NCI-H2107 treated with DMSO at 0.1 percent for 48 hours (cell line): ENCODE measurements around the gene PPP6R1.
A peak's percentile ranks its signal among the peaks of the same experiment; 100 is the strongest.

Experiments
- DNase-seq: peaks from one replicate; lab custom pipeline; 2025; ENCODE audit not compliant: unreplicated experiment; lab: John Stamatoyannopoulos, UW

PPP6R1 gene, protein sequence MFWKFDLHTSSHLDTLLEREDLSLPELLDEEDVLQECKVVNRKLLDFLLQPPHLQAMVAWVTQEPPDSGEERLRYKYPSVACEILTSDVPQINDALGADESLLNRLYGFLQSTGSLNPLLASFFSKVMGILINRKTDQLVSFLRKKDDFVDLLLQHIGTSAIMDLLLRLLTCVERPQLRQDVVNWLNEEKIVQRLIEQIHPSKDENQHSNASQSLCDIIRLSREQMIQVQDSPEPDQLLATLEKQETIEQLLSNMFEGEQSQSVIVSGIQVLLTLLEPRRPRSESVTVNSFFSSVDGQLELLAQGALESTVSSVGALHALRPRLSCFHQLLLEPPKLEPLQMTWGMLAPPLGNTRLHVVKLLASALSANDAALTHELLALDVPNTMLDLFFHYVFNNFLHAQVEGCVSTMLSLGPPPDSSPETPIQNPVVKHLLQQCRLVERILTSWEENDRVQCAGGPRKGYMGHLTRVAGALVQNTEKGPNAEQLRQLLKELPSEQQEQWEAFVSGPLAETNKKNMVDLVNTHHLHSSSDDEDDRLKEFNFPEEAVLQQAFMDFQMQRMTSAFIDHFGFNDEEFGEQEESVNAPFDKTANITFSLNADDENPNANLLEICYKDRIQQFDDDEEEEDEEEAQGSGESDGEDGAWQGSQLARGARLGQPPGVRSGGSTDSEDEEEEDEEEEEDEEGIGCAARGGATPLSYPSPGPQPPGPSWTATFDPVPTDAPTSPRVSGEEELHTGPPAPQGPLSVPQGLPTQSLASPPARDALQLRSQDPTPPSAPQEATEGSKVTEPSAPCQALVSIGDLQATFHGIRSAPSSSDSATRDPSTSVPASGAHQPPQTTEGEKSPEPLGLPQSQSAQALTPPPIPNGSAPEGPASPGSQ

DNA sequence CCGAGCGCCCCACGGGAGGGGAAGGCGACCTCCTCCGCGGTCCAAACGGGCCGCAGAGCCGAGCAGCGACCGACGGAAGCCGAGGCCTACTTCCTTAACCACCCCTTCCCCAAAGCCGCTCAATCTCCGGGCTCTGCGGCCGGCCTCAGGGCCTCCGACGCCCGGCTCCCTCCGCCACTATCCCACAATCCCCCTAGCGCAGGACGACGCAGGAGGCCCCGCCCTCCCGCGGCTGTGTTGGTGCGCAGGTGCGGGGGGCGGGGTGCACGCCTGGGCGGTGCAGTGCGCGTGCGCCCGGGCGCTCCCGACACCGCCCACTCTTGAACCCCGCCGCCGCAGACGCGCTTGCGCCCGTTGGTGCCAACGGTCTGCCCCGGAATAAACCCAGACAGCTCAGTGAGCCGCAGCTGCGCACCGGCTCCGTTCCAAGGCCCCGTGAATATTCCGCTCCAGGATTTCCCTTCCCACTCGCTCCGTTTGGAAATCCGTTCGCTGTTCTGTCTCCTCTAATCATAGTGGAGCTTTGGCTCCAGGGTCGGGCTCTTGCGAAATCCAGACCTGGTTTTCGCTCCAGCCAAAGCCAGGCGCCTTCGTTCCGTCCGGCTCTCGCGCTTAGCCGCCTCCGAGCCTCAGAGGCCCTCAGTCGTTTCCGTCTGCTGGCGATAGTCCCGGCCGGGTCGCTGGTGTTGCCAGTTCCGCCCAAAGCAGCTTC lies at the start of gene PPP6R1:
Gene PPP6R1, minus strand, starts transcription at position 190 of the 712 bp plus-strand sequence. CDS start 11,914 bp downstream, outside the sequence.
- DNase-seq, result peak; percentile 98

DNA sequence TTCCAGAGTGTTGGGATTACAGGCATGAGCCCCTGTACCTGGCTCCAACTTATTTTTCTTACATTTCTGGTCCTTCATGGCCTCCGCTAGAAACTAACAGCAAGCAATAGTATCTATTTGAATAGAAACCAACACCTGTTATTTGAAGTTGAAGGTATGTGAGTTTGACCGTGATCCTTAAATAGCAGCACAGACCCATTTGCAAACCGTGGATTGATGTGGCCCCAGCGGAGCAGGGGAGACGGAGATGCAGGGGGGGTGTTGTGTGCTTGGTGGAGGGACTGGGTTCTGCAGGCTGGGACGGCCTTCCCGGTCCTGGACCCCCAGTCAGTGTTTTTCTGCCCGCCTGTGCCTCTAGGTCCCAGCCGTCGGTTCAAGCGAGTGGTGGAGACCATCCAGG lies 49.5 kb upstream of the PPP6R1 start:
- no peak for DNase-seq

DNA sequence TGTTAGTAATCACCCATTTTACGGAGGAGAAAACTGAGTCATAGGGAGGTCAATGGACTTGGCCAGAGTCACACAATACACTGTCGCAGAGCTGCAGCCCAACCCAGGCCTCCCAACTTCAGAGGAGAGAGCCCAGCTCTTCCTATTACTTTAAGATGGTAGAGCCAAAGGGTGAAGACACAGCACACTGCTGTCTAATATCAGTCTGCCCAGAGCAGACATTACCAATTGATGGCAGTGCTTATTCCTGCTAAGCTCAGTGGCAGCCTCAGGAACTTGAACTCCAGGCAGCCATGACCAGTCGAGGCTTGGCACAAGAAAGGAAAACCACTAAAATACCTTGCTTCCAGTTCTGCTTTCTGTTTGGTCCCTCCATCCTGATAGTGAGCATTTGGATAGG lies 47.9 kb upstream of the PPP6R1 start:
- DNase-seq, result no peak

DNA sequence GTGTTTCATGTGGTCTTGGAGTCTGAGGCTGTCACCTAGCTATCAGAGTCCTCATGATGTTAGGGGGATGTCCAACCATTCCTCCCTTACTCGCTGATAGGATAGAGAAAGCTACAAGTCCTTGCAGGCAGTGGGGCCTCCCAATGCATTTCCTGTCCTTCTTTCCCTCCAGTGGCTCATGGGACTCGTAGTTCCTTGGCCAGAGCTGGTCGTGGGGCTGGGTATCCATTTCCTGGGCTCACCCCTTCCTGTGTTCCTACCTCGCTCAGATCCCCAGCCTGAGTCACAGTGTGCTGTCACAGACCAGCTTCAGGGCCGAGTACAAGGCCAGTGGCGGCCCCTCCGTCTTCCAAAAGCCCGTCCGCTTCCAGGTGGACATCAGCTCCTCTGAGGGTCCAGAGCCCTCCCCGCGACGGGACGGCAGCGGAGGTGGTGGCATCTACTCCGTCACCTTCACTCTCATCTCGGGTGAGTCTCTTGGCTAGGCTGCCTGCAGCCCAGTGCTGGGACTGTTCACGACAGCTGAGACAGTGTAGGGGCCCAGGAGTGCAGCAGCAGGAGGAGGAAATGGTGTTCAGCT lies 47.3 kb upstream of the PPP6R1 start:
- no peak for DNase-seq

DNA sequence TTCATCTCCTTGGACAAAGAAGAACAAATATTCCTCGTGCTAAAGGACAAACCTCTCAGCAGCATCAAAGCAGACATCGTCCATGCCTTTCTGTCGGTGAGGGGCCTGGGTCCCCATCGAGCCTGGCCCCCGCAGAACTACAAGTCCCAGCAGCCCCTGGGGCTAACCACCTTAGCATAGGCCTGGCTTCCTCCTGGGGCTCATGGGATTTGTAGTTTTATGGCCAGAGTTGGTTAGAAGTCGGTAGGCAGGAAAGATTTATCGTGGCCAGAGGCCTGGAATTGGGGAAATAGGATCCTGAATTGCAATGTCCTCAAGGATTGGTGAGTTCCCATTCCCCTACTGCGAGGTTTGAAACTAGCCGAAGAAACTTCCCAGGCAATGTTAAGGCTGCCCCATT lies 46.7 kb upstream of the PPP6R1 start:
- DNase-seq, result no peak

DNA sequence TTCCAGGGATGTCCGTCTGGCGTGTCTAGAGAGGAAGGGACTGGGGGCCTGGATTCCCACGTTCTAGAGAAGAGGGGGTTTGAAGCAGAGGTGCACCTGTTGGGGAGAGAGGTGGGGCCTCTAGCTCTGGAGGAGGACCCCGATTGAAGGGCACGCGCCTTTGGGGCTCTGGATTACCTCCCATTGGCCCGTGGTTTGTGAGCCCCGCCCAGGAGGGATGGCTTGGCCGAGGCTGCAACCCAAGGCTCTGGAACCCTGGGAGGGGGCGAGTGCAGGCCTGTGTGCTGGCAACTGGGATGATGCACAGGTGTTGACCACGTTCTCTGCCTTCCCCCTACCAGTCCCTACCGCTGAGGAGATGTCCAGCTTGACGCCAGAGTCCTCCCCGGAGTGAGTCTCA lies 46.2 kb upstream of the PPP6R1 start:
- DNase-seq, result no peak

DNA sequence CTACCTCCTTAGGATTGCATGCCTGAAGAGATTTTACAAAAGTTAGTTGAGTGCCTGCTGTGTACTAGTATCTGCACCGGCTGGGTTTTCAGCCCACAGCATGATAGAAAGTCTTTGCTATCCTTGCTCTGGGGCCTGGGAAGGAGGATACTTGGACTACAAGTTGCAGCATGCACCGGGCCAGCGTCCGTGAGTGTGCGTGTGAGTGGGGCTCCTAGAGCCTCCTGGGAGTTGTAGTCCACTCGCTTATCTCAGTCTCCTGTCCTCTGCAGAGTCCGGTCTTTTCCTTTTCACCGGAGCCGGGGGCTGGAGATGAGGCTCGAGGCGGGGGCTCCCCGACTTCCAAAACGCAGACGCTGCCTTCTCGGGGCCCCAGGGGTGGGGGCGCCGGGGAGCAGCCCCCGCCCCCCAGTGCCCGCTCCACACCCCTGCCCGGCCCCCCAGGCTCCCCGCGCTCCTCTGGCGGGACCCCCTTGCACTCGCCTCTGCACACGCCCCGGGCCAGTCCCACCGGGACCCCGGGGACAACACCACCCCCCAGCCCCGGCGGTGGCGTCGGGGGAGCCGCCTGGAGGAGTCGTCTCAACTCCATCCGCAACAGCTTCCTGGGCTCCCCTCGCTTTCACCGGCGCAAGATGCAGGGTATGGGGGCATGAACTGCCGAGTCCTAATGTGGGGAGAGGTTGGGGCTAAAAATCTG lies 45.6 kb upstream of the PPP6R1 start:
- no peak for DNase-seq

DNA sequence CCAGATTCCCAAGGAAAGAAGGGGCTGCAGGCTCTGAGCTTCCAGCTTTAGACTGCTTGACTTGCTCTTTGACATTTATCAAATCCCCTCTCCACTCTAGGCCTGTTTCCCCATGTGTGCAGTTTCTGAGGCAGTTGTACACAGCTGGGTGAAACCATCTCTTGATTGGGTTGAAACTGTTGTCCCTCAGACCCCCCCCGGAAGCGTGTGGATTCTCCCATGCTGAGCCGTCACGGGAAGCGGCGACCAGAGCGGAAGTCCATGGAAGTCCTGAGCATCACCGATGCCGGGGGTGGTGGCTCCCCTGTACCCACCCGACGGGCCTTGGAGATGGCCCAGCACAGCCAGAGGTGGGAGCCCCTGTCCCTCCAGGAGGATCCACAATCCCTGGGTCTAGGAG lies 44.7 kb upstream of the PPP6R1 start:
- DNase-seq, result no peak

DNA sequence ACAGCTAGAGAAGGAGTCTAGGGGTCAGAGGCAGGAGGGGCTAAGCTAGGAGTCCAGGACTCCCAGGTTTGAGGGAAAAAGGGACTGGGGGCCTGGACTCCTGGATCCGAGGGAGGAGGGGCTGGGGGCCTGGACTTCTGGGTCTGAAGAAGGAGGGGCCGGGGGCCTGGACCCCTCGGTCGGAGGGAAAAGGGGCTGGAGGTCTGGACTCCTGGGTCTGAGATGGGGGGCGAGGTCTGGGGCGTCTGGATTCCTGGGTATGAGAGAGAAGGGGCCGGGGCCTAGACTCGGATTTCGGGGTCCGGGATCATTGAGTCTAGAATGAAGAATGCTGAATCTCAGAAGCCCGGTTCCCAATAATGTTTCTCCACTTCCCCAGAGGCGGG lies 43.5 kb upstream of the PPP6R1 start:
- DNase-seq, result no peak

DNA sequence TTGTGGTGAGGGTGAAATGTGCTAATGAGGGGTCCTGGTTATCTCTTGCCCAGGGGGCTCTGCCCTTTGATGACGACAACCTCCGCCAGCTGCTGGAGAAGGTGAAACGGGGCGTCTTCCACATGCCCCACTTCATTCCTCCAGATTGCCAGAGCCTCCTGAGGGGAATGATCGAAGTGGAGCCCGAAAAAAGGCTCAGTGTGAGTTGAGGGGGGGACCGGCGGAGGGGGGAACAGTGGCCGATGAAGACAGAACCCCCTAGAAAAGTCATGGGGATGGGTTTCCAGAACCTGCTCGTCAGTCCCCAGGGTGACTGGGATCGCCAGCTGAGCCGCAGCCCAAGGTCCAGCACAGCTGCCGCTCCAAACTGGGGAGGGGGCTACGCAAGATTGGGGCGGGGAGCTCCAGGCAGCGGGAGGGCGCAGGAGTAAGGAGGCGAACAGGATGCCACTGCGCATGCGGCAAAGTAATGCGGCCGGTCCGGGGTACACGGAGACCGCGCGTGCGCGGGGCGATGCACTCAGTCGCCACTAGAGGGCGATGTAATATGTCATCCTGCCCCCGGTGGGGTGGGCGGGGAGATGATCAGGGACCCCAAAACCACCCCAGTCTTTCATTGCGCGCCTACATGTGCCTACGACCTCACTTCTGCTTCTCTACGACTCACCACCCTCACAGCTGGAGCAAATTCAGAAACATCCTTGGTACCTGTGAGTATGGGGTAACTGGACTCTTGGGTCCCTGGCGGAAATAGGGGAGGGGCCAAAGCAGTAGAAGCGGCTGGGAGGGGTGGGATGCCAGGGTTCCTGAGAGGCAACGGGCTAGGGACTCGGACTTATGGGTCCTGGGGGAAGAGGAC lies 42.9 kb upstream of the PPP6R1 start:
- peak; percentile 15 for DNase-seq

DNA sequence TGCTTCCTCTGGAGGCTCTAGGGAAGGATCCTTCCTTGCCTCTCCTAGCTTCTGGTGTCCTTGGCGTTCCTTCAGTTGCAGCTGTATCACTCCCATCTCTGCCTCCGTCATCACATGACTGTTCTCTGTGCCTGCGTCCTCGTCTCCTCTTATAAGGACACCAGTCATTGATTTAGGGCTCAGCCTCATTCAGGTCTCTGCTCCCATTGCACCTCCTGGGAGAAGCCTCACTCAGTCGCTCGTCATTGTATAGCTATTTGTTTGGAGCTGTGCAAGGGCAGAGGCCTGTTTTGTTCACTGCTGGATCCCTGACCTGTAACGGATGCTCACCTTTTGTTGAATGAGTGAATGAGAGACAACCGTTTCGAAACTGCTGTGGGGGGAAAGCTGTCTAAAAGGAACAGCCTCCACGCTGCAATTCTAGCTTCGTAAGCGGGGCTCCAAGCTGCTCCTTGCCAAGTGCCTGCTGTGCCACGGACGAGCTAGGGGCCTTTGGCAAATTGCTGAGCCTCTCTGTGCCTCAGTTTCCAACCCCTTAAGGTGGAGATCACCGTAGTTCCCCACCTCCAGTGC lies 42.2 kb upstream of the PPP6R1 start:
- no peak for DNase-seq

DNA sequence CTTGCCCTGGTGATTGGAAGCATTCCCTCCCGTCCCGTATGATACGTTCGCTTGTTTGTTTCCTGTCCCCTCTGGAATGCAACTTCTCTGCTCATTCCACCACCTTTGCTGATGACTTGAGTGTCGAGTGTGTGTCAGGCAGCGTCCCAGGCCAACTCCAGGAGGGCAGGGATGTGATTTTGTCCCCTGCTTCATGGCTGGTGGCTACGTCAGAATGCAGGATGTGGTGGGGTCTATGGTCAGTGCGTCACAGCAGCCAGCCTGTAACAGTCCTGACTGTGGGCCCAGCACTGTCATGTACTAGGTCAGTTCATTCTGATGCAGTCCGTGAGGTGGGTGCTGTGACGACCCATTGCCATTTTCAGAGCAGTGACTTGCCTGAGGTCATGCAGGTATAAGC lies 41.2 kb upstream of the PPP6R1 start:
- no peak for DNase-seq

DNA sequence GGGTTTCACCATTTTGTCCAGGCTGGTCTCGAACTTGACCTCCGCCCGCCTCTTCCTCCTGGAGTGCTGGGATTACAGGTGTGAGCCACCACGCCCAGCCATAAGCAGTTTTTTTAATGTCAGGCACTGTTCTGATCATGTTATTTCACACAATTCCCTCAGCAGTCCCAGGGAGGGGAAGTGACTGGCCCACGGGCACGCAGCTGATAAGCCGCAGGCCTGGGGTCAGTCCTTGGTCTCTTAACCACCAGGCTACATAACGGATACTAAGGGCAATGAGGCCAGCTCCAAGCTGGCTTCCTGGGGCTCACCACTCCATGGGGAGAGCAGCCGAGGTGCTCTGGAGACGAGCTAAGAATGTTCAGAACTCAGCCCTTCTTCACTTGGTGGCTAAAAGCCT lies 38.5 kb upstream of the PPP6R1 start:
- DNase-seq, result no peak

DNA sequence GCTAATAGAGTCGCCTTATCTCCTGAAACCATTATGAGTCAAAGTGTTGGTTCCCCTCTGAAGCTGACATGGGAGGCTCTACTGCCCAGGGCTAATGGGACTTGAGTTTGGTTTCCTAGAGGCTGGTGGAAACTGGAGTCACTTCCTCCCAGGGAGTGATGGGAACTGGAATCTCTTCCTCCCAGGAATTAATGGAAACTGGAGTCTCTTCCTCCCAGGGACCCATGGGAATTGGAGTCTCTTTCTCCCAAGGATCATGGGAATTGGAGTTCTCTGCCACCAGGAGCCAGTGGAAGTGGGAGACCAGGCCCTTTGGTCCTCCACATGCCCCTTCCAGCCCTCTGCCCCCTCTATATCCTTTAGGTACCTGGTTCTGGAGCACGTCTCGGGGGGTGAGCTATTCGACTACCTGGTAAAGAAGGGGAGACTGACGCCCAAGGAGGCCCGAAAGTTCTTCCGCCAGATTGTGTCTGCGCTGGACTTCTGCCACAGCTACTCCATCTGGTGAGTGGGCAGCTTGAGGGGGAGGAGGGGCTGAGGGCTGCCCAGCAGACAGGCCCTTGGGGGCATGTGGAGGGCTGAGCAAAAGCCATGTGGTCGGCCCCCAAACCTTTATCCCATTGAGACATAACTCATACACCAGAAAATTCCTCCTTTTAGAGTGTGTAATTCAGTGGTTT lies 30.4 kb upstream of the PPP6R1 start:
- no peak for DNase-seq

DNA sequence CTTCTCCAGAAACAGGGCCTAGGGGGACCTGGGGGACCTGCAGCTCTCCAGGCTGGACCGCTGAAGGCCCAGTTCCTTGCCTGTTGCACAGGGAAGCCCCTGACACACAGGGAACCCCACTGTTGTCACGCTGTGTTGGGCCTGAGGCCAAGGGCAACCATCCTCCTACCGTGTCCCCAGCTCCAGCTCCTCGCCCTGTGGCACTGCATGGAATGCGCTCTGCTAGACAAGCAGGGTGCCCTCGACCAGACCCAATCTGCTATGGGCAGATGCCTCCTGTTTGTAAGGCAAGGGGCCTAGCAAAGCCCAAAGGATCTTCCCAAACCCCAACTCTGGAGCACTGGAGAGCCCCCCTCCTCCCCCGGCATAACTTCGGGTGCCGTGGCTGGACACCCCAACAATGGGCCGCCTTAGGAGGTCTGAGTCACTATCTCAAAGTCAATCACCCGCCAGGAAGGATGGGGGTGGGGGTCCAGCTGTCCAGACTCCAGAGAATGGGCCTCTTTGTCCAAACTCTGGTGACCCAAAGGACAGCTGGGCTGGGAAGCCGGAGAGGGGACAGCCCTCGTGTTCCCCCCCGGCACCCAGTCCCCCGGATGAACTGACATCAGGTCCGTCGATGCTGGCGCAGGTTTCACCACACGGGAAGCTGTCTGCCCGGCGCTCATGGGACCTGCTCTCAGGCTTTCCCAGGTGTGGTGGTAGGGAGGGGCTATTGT lies 28.7 kb upstream of the PPP6R1 start:
- DNase-seq, result no peak

DNA sequence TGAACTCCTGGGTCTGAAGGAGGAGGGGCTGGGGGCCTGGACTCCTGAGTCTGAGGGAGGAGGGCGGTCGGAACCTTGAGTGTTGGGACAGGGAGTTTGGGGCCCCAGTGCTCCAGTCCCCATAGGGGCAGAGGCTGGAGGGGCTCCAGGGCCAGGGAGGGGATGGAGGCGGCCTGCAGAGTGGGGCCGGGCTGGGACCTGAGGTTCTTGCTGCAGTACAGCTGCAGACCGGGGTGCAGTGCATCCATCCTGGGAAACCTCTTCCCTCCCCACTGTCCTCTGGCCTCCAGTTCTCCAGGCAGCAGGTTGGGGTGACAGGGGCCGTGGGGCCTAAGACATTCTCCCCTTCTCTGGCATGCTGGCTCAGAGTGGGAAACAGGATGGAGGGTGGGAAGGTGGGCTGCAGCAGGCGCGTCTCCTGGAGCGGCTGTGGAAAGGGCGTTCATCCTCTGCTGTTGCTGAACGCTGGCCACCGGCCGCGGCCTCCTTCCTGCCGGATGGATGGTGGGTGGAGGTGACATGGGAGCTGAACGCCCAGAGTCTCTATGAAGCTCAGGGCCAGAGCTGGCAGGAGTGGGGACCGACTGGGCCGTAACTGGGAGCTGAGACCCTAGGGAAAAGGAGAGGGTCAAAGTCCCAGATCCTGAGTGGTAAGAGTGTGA lies 26.5 kb upstream of the PPP6R1 start:
- no peak for DNase-seq

DNA sequence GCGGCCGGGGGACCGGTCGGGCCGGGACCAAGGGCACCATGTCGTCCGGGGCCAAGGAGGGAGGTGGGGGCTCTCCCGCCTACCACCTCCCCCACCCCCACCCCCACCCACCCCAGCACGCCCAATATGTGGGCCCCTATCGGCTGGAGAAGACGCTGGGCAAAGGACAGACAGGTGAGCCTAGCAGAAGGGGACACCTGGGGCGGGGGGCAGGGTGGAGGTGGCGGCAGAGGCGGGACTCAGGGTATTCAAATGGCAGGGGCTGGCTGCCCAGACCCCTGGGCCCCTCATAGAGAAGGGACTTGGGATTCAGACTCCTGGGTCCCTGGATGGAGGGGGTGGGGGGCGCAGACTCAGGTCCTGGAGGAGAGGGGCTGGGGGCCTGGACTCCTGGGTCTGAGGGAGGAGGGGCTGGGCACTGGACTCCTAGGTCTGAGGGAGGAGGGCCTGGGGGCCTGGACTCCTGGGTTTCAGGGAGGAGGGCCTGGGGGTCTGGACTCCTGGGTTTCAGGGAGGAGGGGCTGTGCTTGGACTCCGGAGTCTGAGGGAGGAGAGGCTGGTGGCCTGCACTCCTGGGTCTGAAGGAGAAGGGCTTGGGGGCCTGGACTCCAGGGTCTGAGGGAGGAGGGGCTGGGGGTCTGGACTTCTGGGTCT lies 25.7 kb upstream of the PPP6R1 start:
- DNase-seq, result no peak
